GM19239 (cell line): Measurements from ENCODE around the gene EYA2.
A peak's percentile ranks its signal among the peaks of the same experiment; 100 is the strongest.
"Not testable (repeated sequence)": the region's sequence is repeated elsewhere in the genome, so short reads cannot be mapped to it uniquely, and the experiment has no call there.

ENCODE experiments used
- DNase-seq: peaks from one replicate; pipeline ENCODE4 v3.0.0; 2011; ENCODE audit warnings: low spot score; ENCODE audit not compliant: insufficient read length
- FAIRE-seq: peaks from 2 replicates; lab custom pipeline; 2011; peaks lifted over from hg19 to GRCh38; lab: Jason Lieb, UNC

The EYA2 gene

GRCh38 chr20:47150403-47151152 is 255.9 kb downstream of the EYA2 start:
- FAIRE-seq (no peak), DNase-seq (peak; percentile 30)

DNA sequence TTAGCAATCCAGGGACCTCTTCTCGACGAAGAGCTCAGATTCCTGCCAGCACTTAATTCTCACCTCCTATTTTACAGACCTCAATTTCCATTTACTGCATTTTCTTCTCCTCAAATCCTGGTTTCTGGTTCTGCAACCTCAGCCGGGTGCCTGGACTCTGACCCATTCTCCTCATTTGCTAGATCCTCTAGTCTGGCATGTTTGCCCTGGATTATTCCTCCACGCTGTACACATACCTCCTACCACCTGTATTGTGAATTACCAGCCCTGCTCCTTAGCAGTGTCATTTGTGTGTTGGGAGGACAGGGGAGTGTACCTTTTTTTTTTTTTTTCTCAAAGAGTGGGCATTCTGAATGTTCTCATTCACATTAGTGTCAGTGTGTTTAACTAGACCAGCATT is 257.4 kb downstream of the EYA2 start:
- no peak for FAIRE-seq

GRCh38 chr20:47154089-47154488 is 259.4 kb downstream of the EYA2 start:
- DNase-seq (no peak), FAIRE-seq (no peak)

More for the DNA sequence above, 257.4 kb downstream of the EYA2 start:
- DNase-seq: no peak

DNA sequence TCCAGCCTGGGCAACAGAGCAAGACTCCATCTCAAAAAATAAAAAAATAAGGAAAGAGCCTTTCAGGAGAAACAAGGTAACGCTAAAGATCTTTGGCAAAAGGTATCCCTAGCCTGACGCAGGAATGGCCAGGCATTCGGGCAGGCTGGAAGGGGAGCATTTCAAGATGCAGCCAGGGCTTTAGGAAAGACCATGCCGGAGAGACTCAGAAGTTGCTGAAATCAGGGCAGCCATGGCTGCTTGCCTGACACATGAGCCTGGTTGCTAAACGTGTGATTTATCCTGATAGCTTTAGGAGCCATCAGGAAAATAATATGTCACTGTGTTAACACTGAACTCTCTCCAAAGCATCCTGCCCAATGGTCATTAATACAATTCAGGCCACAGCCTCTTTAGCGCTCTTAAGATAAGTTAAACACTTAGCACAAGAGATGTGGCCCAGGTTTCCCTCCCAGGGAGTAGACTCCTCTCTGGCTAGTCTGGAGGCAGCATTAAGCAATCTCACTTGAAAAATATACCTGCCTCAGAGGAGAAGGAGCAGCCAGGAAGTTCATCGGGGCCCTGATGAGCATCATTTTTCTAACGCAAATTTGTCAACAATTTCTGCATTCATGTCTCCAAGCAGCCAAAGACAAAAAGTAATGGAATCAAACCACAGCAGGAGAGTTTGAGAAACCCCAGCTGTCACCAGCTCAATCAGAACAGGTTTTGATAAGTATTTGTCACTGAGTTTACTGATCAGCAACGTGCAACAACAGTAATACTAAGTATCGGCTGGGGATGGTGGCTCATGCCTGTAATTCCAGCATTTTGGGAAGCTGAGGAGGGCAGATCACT is 261.9 kb downstream of the EYA2 start:
- DNase-seq (no peak), FAIRE-seq (no peak)

GRCh38 chr20:47159166-47159565 is 264.5 kb downstream of the EYA2 start:
- no peak for FAIRE-seq
- DNase-seq: no peak

- FAIRE-seq (no peak), DNase-seq (no peak)
Observed at GRCh38 chr20:47160240-47160639, 265.6 kb downstream of the EYA2 start.

DNA sequence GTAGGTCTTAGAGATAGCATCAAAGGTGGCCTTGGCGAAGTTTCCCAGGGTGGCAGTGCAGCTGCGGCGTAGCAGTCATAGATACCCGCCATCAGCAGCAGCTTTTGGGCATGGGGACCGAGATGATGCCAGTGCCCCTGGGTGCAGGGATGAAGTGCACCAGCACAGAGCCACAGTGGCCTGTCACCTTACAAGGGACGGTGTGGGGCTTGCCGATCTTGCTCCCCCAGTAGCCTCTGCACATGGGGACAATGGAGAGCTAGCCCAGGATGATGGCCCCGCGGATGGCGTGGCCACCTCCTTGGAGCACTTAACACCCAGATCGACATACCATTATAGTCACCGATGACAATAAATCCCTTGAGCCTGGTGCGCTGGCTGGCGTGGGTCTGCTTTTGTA is 266.3 kb downstream of the EYA2 start:
- FAIRE-seq: no peak
- no peak for DNase-seq

- no peak for DNase-seq
- no peak for FAIRE-seq
Observed at GRCh38 chr20:47161411-47161810, 266.8 kb downstream of the EYA2 start.

DNA sequence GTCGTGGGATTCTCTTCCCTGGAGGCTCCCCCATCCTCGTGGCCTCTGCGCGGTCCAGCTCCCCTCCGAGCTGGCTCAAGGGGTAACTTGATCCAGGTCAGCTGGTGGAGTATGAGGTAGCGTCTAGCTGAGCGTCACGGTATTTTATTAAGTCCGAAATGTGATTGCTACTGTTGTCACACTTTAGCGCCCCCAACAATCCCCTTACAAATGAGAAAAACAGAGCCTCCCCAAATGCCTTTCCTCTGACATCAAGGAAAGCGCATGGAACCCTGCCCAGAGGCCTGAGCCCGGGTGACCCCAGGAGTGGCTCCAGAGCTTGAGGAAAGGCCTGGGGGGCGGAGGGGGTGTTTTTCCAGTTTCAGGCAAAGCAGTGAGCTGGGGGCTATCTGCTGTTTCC is 269.5 kb downstream of the EYA2 start:
- FAIRE-seq (no peak), DNase-seq (no peak)

DNA sequence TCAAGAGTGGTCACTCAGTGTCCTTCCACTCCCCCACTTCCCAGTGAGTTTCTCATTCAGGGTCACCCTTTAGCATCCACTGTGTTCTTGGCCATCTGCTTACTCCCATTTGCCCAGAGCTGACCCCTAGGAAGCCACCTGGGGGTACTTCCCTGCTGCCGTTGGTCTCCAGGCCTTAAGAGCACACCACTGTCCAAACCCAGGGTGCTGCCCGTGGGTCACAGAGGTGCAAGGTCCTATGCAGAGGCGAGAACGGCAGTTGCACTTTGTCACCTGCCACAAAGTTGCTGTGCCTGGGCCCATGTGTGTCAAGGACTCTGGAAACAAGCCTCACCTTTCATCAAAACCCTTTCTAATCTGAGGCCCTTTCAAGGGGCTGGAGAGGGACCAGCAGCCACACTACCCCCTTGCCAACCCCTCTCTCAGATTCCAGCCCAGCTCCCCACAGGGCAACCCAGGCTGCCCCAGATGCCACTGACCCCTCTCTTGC is 270.8 kb downstream of the EYA2 start:
- no peak for FAIRE-seq
- no peak for DNase-seq

DNA sequence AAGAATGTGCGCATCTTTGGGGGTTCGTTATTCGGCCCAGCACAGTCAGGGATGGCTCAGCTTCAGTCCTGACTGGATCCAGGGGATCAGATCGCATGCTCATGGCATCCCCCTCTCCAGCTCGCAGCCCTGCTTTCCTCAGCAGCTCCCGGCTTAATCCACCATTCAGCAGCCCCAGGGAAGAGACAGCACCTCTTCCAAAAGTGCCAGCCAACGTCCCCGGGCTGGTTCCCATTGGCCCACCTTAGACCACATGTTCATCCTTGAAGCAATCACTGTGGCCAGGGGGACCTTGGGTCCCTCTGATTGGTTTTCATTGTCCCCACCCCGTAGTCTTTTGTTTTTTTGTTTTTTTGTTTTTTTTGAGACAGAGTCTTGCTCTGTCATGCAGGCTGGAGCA is 273.2 kb downstream of the EYA2 start:
- DNase-seq: no peak
- no peak for FAIRE-seq

DNA sequence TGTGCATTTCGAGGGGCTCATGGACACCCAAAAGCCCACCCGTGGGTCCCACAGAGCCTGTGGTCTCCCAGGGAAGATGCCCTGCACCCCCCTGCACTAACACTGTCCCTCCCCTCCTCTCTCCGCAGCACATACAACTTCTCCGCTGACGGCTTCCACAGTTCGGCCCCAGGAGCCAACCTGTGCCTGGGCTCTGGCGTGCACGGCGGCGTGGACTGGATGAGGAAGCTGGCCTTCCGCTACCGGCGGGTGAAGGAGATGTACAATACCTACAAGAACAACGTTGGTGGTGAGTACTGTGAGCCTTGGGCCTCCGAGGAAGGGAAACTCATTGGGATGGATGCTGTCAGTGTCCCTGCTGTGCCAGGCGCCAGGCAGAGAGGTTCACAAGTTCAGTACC is 277.9 kb downstream of the EYA2 start:
- FAIRE-seq: no peak
- no peak for DNase-seq

DNA sequence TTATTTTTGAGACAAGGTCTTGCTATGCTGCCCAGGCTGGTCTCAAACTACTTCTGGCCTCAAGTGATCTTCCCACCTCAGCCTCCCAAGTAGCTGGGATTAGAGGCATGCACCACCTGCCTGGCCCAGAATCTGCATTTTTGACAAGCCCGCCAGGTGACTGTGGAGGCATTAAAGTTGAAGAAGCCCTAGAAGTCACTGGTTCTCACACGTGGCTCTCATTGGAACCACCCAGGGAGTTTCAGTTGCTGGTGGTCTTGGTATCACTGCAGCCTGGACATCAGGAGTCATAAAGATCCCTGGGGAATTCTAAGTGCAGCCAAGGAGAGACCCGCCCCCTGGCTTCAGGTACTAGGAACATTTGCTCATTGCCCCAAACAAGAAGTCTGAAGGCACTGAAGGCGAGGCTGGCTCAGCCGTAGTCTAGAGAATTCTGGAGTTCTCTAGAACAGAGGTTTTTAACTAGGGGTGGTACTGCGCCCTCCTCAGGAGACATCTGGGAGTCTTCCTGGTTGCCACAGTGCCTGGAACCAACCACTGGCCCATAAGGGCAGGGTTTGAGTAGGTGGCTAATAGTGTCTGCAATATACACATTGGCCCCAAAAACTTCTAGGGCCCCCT is 279.1 kb downstream of the EYA2 start:
- no peak for FAIRE-seq
- DNase-seq: no peak

- no peak for DNase-seq
- FAIRE-seq: no peak
Observed at GRCh38 chr20:47174456-47175243, 280.0 kb downstream of the EYA2 start.

DNA sequence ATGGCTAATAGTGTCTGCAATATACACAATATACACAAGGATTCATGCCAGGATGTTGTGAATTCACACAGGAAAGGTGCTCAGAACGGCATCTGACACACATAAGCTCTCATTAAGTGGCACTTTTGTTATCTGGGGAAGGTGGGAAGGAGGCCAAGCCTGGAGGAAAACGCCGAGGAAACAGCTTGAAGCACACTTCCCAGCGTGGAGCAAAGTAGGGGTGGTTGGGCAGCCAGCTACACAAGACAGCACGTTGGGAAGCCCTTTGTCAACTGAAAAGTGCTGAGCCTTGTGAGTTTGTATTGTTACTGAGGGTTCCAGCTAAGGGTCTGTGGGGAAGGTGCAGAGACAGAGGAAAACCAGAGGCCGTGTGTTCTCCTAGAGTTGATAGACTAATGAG is 280.9 kb downstream of the EYA2 start:
- FAIRE-seq (no peak), DNase-seq (no peak)

DNA sequence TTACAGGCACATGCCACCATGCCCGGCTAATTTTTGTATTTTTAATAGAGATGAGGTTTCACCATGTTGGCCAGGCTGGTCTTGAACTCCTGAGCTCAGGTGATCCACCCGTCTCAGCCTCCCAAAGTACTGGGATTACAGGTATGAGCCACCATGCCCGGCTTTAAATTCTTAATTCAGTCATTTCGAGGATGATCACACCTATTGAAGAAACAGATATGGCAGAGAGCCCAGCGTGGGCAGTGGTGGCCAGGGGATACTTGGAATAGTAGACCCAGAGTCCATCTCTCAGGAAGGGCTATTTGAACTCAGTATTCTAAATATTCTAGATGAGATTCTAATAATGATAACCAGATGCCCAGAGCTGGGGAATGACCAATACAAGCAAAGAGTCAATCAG is 281.6 kb downstream of the EYA2 start:
- DNase-seq, FAIRE-seq: not testable (repeated sequence)

- no peak for DNase-seq
- FAIRE-seq: no peak
Observed at GRCh38 chr20:47178277-47178676, 283.6 kb downstream of the EYA2 start.

DNA sequence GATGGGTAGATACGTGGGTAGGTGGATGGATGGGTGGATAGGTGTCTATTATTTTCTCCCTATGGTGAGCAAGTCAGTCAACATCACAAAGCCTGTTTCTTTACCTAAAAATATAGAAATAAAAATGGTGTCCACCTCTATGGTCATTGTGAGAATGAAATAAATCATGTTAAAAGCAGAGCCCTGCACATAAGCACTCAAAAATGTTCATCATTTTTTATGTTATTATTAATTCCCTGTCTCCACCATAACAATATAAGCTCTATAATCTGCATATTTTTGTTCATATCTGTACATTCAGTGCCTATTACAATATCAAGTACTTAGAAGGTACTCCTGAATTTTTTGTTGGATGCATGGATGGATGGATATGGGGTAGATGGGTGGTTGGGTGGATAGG is 284.2 kb downstream of the EYA2 start:
- DNase-seq: no peak
- FAIRE-seq: no peak

GRCh38 chr20:47179267-47179666 is 284.6 kb downstream of the EYA2 start:
- FAIRE-seq (no peak), DNase-seq (no peak)
